NCI-H2171 (cell line): ENCODE results near the gene MRPL2.

Experiments used
- DNase-seq: peaks from one replicate; lab custom pipeline; 2025; lab: John Stamatoyannopoulos, UW

MRPL2 gene

GRCh38 chr6:43020052-43020705, 39.1 kb downstream of the MRPL2 start:
- DNase-seq: no peak

DNA sequence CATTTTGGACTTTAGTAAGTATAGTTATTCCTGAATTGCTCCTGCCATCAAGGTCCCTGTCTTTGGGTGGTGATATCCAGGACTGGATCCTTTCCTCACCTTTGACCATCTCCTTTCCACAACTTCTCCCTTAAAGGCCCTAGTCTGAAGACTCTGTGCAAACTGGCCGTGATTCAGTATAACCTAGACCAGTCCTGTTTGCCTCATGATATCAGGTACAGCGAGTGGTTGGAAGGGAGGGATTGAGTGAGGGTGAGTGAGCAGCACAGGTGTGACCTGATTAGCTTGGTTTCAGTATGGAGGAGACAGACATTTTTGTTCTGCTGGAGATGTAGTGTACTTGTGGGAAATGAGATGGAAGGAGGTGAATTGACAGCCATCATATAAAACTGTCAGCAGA, 40.1 kb downstream of the MRPL2 start:
- DNase-seq: no peak

GRCh38 chr6:43016943-43017334, 42.3 kb downstream of the MRPL2 start:
- DNase-seq: no peak

- DNase-seq: no peak
Observed at GRCh38 chr6:43016176-43016942, 42.9 kb downstream of the MRPL2 start.

GRCh38 chr6:43014434-43014909, 44.8 kb downstream of the MRPL2 start:
- DNase-seq: no peak

- DNase-seq: peak; percentile 99
Observed at GRCh38 chr6:43013843-43014433, 45.3 kb downstream of the MRPL2 start, which contains the start of the genes KLHDC3 and MEA1. TSS of gene KLHDC3 (plus strand) at chr6:43014249. CDS start at chr6:43017193, 2,944 bp downstream. TSS of gene MEA1 (minus strand) at chr6:43013946. CDS start at chr6:43013813, 133 bp downstream.

DNA sequence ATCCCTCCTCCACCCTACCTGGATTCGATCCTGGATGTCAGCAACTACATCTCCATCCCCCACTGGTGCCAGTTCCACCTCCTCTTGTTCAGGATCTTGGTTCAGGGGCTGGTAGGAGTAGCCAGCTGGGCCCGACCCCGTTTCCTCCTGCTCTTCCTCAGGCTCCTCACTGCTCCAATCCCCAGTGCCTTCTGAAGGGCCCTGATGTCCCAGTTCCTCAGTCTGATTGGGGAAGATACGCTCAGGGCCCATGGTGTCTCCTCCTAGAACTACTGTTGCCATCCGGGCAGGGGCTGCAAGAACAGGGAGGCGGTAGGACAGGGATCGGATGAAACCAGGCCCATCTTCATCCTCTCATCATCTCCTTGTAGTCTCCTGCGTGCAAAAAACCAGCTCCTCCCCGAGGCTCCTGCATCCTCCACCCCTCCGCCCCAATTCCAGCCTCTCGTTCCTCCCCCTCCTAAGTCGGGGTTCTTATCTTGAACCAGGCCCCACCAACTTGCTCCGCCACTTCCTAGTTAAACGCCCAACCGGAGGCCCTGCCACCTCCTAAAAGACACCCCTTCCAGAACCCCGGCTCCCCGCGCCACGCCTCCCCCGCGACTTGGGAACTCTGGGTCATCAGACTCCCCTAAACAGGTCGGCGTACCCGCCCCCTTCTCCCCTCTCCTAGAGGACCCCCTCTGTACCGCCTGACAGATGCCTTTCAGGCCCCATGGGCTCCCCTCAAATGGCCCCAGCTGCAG, 46.0 kb downstream of the MRPL2 start:
- DNase-seq: no peak

- no peak for DNase-seq
Observed at GRCh38 chr6:43012364-43012763, 46.9 kb downstream of the MRPL2 start.

- DNase-seq: no peak
Observed at GRCh38 chr6:43011207-43011606, 48.0 kb downstream of the MRPL2 start.

- peak; percentile 20 for DNase-seq
Observed at GRCh38 chr6:43009124-43009523, 50.1 kb downstream of the MRPL2 start.

- DNase-seq: no peak
Observed at GRCh38 chr6:43007126-43007525, 52.1 kb downstream of the MRPL2 start.

- DNase-seq: no peak
Observed at GRCh38 chr6:43006251-43006650, 53.0 kb downstream of the MRPL2 start.

DNA sequence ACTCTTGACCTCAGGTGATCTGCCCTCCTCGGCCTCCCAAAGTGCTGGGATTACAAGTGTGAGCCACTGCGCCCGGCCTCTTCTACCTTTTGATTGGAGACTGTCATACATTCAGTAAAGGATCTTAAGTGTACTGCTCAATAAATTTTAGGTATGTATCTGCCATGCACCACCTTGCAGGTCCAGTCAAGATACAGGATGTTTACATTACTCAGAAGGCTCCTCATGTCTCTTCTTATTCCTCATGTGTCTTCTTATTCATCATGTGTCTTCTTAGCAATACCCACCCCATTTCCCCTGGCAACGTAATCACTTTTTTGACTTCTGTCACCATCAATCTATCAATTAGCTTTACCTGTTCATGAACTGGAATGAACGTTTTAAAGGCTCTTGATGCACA, 53.4 kb downstream of the MRPL2 start:
- no peak for DNase-seq
